ENCODE data around the gene ARHGEF26.

The ARHGEF26 gene

DNA sequence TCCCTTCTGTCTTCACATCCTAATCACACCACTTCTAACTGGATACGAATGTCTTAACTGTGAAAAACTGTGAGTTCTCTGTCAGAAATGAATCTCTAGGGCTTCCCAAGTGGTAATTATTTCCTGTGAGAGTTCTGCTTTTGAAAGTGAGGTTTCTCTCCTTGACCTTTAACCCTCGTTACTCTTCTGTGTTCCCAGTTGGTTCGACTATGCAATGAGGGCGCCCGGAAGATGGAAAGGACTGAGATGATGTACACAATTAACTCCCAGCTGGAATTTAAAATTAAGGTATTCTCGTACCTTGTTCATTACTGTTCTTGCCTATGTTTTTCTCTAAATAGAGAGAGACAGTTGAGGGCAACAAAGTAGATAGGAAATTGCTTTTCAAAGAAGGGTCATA lies 96.5 kb downstream of the ARHGEF26 start:
- no peak for DNase-seq

- no peak for DNase-seq
These were observed 97.5 kb downstream of the ARHGEF26 start for GRCh38 chr3:154218728-154219127.

GRCh38 chr3:154220462-154220861 lies 99.3 kb downstream of the ARHGEF26 start:
- DNase-seq = no peak

DNA sequence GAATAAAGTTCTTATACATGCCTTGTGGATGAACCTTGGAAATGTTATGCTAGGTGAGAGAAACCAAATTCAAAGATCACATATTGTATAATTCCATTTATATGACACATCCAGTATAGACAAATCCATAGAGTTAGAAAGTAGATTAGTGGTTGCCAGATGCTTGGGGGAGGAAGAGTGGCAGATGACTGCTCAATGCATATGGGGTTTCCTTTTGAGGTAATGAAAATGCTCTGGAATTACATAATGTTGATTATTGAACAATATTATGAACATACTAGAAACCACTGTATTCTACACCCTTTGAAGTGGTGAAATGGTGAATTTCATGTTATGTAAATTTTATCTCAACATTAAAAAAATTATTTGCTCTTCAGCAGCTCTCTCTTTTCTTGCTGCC lies 102.3 kb downstream of the ARHGEF26 start:
- no peak for DNase-seq

GRCh38 chr3:154224366-154224765 lies 103.2 kb downstream of the ARHGEF26 start:
- DNase-seq = no peak

DNA sequence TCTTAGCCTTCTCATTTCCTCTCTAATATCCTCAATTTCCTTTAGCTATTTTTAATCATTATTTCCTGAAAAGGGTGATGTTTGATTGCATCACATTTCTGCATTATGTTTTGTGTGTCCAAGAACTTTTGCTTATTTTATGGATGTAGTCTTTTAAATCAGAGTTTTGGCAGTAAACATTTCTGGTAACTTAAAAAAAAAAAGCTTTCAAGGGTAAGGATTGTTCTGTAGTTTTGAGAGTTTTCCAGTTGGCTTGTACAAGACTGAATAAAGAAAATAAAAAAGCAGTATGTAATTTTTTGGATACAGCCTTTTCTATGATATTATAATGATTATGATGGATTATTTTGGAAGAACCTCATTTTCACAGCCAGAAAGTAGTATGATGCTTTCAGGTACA lies 103.7 kb downstream of the ARHGEF26 start:
- no peak for DNase-seq

- DNase-seq = no peak
These were observed 104.3 kb downstream of the ARHGEF26 start for GRCh38 chr3:154225536-154225935.

DNA sequence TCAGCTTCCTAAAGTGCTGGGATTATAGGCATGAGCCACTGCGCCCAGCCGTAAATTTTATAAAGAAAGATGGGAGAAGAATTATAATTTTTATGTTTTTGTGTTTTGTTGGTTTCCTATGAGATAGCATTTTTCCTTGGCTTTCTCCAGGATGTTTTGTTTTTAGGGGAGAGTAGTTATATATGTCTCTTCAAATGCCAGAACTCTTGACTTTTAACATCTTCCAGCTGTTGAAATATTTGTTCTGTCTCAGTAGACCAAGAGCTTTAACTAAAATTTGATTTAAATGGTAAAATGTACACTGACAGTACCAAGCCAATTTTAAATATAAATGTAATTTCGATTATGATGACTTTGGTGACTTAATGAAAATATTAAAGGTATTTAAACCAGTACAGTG lies 106.3 kb downstream of the ARHGEF26 start:
- no peak for DNase-seq

GRCh38 chr3:154228561-154229216 lies 107.5 kb downstream of the ARHGEF26 start:
- no peak for DNase-seq

GRCh38 chr3:154229217-154229590 lies 108.0 kb downstream of the ARHGEF26 start:
- DNase-seq = no peak

GRCh38 chr3:154235330-154235729 lies 114.1 kb downstream of the ARHGEF26 start:
- no peak for DNase-seq

- no peak for DNase-seq
These were observed 115.1 kb downstream of the ARHGEF26 start for GRCh38 chr3:154236331-154236730.

GRCh38 chr3:154240235-154240634 lies 119.0 kb downstream of the ARHGEF26 start:
- DNase-seq = no peak

DNA sequence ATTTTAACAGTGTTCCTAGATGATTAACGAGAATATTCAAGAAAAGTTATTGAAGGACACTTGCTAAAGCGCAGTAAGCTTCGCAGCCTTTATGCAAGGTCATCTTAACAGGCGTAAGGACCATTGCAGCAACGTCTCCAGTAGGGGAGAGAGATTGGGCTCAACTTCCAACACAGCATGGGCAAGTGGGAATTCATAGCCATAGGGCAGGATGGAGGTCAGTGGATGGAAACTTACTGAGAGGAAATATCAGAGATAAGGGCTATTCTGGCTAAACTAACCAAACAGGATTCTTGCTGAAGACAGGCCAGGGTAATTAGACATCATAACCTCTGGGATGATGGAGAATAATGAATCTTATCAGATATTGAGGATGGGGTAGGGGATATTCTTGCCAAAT lies 120.3 kb downstream of the ARHGEF26 start:
- no peak for DNase-seq

- no peak for DNase-seq
These were observed 121.6 kb downstream of the ARHGEF26 start for GRCh38 chr3:154242766-154243165.

DNA sequence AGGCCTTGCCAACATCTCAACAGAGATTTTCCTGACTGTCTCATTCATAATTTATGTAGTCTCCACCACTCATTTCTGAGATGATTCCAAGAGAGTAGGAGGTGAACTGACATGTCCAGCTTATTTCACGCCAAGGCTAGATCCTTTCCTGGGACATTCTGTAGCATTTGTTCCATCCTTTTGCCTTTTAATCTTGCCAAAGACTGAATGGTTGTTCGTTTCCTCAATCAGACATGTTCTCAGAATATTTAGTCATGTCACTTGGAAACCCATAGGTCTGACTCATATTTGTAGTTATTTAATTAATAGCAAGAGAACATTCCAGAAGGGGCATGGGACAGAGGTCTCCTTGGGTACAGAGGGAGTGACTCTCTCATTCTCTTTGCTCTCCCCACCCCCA lies 122.2 kb downstream of the ARHGEF26 start:
- DNase-seq = no peak

DNA sequence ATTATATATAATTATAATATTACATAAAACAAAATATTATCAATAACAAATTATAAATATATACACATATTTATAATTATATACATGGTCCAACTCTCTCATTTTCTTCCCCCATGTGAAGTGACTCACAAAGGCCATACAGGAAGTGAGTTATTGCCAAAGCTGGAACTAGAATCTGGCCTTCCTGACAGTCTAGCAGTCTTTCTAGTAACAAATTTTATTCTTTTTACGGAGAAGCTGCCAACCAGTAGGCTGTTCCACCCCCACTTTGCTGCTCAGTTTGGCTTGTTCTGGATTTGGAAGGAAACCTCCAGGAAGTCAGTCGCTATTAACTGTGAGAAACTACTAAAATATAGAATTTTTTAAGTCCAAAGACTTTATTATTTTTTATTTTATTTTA lies 123.5 kb downstream of the ARHGEF26 start:
- no peak for DNase-seq

- DNase-seq = no peak
These were observed 126.7 kb downstream of the ARHGEF26 start for GRCh38 chr3:154247806-154248415.

GRCh38 chr3:154250291-154250690 lies 129.1 kb downstream of the ARHGEF26 start:
- no peak for DNase-seq

- DNase-seq = no peak
These were observed 130.4 kb downstream of the ARHGEF26 start for GRCh38 chr3:154251610-154252009.

DNA sequence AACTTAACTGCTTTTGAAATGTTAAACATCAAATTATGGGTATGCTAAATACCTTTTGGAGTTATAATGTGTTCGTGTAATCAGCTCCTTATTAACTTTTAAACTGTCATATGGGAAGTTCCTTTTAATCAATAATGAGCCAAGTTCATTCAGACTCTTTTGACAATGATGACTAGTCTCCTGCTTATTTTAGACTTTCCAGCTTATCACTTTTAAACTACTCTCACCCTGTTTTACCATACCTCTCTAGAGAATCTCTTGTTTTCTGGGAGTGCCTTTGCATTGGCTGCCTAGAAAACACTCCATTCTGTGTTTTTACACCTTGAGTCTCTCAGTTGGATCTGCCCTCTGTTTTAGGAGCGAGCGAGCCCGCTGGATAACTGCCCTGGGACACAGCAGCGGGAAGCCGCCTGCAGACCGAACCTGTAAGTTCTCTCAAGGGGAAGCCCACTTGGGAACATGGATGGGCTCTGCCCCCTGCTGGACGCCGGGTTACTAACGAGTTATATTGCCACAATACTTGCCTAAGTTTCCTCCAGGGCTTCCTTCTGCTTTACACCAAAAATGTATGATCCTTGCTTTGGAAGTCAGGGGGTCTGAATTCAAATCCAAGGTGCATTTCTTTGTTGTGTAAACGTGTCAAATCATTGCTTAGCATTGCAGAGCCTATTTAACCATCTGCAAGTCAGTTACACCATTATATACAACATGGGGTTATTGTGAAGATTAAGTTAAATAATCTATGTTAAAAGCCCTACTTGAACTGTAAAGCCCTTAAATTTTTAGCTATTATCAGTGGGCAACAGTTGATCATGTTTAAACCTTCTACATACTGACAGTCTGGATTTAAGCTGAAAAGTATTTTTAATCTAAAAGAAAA lies 131.8 kb downstream of the ARHGEF26 start:
- no peak for DNase-seq

DNA sequence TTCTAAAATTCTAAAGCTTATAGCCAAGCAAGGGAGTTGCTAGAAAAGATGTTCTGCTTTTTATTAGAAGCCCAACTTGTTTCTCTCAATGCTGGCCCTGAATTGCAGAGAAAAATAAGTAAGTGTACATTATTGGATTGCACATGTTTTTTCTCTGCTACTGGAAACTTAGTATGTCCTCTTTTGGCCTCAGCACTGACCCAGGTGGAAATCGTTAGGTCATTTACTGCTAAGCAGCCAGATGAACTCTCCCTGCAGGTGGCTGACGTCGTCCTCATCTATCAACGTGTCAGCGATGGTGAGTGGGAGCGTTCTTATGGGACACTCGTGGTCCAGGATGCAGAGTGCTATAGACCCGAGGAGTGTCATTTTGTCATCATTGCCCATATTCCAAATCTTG lies 133.3 kb downstream of the ARHGEF26 start:
- no peak for DNase-seq

- DNase-seq = no peak
These were observed 152.2 kb downstream of the ARHGEF26 start for GRCh38 chr3:154273381-154273780.

DNA sequence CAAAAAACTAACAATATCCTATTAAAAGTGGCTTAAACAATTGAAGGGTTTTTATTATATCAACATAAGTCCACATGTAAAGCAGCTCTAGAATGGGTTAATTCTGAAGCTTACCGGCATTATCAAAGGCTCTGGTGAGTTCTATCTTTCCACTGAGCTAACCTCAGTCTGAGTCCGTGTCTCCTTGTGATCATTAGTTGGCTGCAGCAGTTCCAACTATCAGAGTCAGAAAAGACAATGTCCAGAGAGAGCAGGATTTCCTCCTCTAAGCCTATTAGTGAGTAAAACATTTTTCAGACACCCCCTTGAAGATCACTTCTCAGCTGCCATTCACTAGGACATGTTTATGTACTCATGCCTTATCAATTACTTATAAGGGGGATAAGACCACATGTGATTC lies 153.2 kb downstream of the ARHGEF26 start:
- DNase-seq = no peak
